ENCODE measurements around the gene LRRC31.
A peak's percentile ranks its signal among the peaks of the same experiment; 100 is the strongest.

LRRC31 gene

DNA sequence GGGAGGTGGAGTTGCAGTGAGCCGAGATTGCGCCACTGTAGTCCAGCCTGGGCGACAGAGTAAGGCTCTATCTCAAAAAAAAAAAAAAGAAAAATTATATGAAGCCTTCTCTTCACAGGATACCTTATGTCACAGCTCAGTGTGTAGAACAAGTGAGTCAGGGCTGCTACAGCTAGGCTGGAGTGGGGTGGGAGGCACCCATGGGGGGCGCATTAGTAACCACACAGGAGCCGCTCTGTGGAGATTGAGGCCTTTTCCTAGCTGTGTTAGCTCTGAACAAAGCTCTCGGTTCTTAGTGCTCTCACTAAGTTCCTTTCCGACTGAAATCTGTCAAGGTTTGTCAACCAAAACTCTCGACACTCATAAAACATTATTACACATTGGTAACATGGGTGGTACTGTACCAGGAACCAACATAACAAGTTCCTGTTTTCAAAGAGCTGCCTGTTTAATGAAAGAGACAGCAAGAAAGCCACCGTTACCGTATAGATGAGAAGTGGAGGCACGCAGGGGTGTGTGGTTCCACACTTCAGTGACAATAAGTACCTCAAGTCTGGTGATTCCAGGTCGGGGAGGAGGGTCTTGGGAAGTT, 4.5 kb downstream of the LRRC31 start:
- TF ChIP-seq, protein P1, sequence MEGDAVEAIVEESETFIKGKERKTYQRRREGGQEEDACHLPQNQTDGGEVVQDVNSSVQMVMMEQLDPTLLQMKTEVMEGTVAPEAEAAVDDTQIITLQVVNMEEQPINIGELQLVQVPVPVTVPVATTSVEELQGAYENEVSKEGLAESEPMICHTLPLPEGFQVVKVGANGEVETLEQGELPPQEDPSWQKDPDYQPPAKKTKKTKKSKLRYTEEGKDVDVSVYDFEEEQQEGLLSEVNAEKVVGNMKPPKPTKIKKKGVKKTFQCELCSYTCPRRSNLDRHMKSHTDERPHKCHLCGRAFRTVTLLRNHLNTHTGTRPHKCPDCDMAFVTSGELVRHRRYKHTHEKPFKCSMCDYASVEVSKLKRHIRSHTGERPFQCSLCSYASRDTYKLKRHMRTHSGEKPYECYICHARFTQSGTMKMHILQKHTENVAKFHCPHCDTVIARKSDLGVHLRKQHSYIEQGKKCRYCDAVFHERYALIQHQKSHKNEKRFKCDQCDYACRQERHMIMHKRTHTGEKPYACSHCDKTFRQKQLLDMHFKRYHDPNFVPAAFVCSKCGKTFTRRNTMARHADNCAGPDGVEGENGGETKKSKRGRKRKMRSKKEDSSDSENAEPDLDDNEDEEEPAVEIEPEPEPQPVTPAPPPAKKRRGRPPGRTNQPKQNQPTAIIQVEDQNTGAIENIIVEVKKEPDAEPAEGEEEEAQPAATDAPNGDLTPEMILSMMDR (IDR thresholded peaks at IDR 0.05; ENCODE audit: control insufficient read depth, insufficient read depth, low read depth, low read length, missing control alignments): no peak
- no peak overlapping the region for H3K4me3 ChIP-seq (ENCODE audit: control insufficient read depth, low read depth, low read length)
- DNase-seq (ENCODE audit: low read depth): no peak

DNA sequence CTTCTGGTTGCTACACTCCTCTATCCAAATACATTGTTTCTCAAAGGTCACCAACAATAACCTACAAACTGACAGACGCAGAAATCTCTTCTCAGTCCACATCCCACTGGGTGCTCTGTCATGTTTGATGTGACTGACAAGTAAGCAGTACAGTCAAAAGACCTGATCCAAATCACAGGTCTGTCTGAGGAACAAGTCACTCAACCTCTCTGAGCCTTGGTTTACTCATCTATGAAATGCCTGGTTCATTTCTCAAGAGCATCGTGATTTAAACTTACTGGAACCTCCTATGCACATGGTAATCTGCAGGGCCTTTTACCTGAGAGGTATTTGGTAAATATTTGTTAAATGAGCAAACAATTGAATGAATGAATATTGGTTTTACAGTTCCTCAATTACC, 5.5 kb downstream of the LRRC31 start:
- TF ChIP-seq, protein P1 (IDR thresholded peaks at IDR 0.05; ENCODE audit: control insufficient read depth, insufficient read depth, low read depth, low read length, missing control alignments): no peak
- DNase-seq (ENCODE audit: low read depth): no peak
- H3K4me3 ChIP-seq (ENCODE audit: control insufficient read depth, low read depth, low read length): no peak overlapping the region

DNA sequence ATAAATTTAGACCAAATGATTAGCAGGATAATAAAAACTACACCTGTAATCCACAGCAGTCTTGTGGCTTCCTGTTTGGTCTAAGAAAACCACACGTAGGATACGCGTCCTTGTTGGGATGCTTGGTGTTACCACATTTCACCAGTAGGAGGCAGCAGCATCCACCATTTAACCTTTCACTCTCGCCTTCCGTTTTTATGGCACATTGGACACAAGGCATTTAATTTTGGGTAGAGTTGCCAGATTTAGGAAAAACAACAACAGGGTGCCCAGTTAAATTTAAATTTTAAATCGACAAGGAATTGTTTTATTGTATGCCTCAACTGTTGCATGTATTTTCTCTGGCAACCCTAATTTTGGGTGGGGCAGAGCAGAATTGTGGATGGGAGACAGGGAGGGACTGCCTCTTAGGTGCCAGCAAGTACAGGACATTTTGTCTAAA, 6.3 kb downstream of the LRRC31 start:
- H3K4me3 ChIP-seq (ENCODE audit: control insufficient read depth, low read depth, low read length): no peak overlapping the region
- no peak for DNase-seq (ENCODE audit: low read depth)
- TF ChIP-seq, protein P1 (IDR thresholded peaks at IDR 0.05; ENCODE audit: control insufficient read depth, insufficient read depth, low read depth, low read length, missing control alignments): peak; percentile 86

- no peak overlapping the region for H3K4me3 ChIP-seq (ENCODE audit: control insufficient read depth, low read depth, low read length)
- no peak for DNase-seq (ENCODE audit: low read depth)
- TF ChIP-seq, protein P1 (IDR thresholded peaks at IDR 0.05; ENCODE audit: control insufficient read depth, insufficient read depth, low read depth, low read length, missing control alignments): no peak
These were observed 7.9 kb downstream of the LRRC31 start for GRCh38 chr3:169861871-169862270.

DNA sequence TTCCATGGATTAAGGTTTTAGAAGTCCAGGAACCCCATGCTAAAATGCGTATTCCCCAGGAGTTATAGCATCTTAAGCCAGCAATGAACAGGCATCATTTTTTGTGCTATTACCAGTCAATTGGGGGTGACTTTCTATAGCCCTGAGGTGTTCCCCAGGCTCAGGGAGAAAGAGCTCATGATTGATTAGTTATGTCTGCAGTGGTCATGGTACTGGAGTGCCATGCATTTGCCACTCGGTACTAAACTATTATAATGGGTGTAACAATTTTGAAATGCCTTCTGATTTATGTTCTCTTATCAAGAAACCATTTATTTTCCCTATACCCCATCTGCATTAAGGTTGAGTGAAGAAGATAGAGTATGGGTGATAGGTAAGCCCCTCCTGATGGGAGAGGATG, 11.9 kb downstream of the LRRC31 start:
- no peak overlapping the region for H3K4me3 ChIP-seq (ENCODE audit: control insufficient read depth, low read depth, low read length)
- TF ChIP-seq, protein P1 (IDR thresholded peaks at IDR 0.05; ENCODE audit: control insufficient read depth, insufficient read depth, low read depth, low read length, missing control alignments): no peak
- no peak for DNase-seq (ENCODE audit: low read depth)

DNA sequence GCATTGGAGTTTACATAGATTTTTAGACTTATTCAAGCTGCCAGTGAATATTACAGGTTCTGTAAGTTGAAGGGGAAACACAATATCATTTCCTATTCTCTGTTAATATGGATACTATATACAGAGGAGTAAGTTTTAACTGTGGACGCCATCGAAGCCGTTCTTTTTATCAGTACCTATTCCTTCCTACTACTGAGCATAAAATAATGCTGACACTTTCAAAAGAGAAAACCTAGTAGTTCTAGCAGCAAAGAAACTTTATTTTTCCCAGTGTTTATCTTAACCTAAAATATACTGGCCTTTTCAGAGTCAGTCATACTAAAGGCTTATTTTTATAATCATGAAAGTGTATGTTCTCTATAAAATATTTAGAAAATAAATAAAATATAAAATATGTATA, 14.2 kb downstream of the LRRC31 start:
- TF ChIP-seq, protein P1 (IDR thresholded peaks at IDR 0.05; ENCODE audit: control insufficient read depth, insufficient read depth, low read depth, low read length, missing control alignments): no peak
- no peak for DNase-seq (ENCODE audit: low read depth)
- no peak overlapping the region for H3K4me3 ChIP-seq (ENCODE audit: control insufficient read depth, low read depth, low read length)

Measured in AG09309 (cell line).